Thoracic aorta (tissue), 2 donors: Measurements from ENCODE around the gene CARD6. TPM values are rescaled to one million over a fixed set of nuclear protein-coding genes. Genes with fewer than 3 reads are reported as not detected.
"Not testable (repeated sequence)": the region's sequence is repeated elsewhere in the genome, so short reads cannot be mapped to it uniquely, and the experiment has no call there.

ENCODE experiments used
- ATAC-seq: fragments of 150-250 bp; one replicate; pipeline ENCODE4 v1.8.0; 2017; ENCODE audit warnings: low read depth; ENCODE audit not compliant: insufficient number of reproducible peaks, low FRiP score
- DNase-seq: peaks from one replicate; pipeline ENCODE4 v3.0.0-alpha.2; 2020; ENCODE audit warnings: low spot score
- H3K27ac ChIP-seq, 2 donors: fragments of 200-600 bp; sonication (generic); 1 replicate in 1 of 2; 2 replicates in 1 of 2; pipeline ENCODE4 v1.5.1; 2016; ENCODE audit warnings: mild to moderate bottlenecking in 2 of 2, moderate library complexity in 2 of 2
- H3K27me3 ChIP-seq: fragments of 200-600 bp; sonication (generic); replicated peaks from 2 replicates; pipeline ENCODE4 v1.6.0; 2016; ENCODE audit warnings: mild to moderate bottlenecking; ENCODE audit not compliant: insufficient read depth
- H3K36me3 ChIP-seq: fragments of 200-600 bp; sonication (generic); one replicate; pipeline ENCODE4 v1.5.1; 2016
- H3K4me1 ChIP-seq, 2 donors: fragments of 200-600 bp; sonication (generic); 1 replicate in 1 of 2; 2 replicates in 1 of 2; pipeline versions ENCODE4 v1.5.1 to v1.6.0; 2016; ENCODE audit warnings: low read depth in 2 of 2, mild to moderate bottlenecking in 1 of 2; ENCODE audit not compliant: control insufficient read depth in 1 of 2
- H3K4me3 ChIP-seq: fragments of 200-600 bp; sonication (generic); 2 replicates; pipeline ENCODE4 v1.5.1; 2016; ENCODE audit warnings: mild to moderate bottlenecking
- H3K9me3 ChIP-seq: fragments of 200-600 bp; sonication (generic); 2 replicates; pipeline ENCODE4 v1.5.1; 2016
- total RNA-seq, 2 donors: library from RNA; depleted of rRNA; stranded (reverse); fragments of >200 nt; gene quantifications; one replicate each; pipeline versions ENCODE4 v1.1.0 to v1.2.3, GENCODE V29; 2016
- TF ChIP-seq, protein P1 (sequence below): fragments of 200-600 bp; sonication (generic); IDR thresholded peaks from one replicate; pipeline ENCODE4 v1.5.1; 2019; ENCODE audit warnings: antibody characterized with exemption

CARD6 gene
- total RNA-seq, 2 donors from 2014 or later: 13.5 to 21.6 TPM

DNA sequence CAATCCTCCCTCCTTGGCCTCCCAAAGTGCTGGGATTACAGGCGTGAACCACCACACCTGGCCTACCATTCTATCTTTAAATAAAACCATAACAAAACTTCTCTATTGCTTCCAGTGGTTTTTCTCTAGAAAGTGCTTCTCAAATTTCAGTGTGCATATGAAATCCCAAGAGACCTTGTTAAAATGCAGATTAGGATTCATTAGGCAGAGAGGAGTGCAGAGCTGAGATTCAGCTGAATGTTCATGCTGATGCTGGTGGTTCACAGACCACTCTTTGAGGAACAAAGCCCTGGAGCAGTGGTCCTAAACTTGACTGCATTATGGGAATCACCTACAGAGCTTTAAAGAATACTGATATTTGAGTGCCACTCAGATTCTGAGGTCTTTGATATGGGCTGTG, 28.2 kb downstream of the CARD6 start:
- Histone ChIP-seq H3K4me3 (no peak overlapping the region), H3K27me3 (no peaks in the 10 kb centered on the region), H3K36me3 (no peaks in the 10 kb centered on the region), H3K27ac (no peak overlapping the region), H3K9me3 (no peaks in the 10 kb centered on the region), H3K4me1 (no peaks in the 10 kb centered on the region)
- DNase-seq (no peak), ATAC-seq (no peak)
- TF ChIP-seq, protein P1, sequence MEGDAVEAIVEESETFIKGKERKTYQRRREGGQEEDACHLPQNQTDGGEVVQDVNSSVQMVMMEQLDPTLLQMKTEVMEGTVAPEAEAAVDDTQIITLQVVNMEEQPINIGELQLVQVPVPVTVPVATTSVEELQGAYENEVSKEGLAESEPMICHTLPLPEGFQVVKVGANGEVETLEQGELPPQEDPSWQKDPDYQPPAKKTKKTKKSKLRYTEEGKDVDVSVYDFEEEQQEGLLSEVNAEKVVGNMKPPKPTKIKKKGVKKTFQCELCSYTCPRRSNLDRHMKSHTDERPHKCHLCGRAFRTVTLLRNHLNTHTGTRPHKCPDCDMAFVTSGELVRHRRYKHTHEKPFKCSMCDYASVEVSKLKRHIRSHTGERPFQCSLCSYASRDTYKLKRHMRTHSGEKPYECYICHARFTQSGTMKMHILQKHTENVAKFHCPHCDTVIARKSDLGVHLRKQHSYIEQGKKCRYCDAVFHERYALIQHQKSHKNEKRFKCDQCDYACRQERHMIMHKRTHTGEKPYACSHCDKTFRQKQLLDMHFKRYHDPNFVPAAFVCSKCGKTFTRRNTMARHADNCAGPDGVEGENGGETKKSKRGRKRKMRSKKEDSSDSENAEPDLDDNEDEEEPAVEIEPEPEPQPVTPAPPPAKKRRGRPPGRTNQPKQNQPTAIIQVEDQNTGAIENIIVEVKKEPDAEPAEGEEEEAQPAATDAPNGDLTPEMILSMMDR: no peak

DNA sequence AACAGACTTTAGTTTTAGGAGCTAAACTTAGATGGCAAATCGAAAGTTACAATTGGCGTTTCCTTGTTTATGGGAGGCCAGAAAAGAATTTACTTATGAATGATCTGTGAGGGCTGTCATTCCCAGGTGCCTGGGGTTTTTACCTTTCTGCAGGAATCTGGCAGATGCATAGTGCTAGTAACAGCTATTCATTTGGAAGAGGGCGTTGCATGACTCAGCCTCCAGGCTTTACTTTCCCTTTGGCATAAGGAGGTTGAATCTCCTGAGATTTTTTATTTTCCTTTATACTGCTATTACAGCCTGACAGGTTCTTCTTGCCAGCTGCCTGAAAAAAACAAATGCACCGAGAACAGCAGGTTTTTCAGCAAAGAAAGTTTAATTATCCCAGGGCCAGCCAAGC, 30.0 kb downstream of the CARD6 start:
- no peaks in the 10 kb centered on the region for H3K27me3 ChIP-seq
- TF ChIP-seq, protein P1: no peak
- H3K4me1 ChIP-seq: no peaks in the 10 kb centered on the region
- H3K27ac ChIP-seq: no peak overlapping the region
- ATAC-seq (no peak), DNase-seq (no peak)
- no peak overlapping the region for H3K4me3 ChIP-seq
- H3K36me3 ChIP-seq: no peaks in the 10 kb centered on the region
- no peaks in the 10 kb centered on the region for H3K9me3 ChIP-seq

DNA sequence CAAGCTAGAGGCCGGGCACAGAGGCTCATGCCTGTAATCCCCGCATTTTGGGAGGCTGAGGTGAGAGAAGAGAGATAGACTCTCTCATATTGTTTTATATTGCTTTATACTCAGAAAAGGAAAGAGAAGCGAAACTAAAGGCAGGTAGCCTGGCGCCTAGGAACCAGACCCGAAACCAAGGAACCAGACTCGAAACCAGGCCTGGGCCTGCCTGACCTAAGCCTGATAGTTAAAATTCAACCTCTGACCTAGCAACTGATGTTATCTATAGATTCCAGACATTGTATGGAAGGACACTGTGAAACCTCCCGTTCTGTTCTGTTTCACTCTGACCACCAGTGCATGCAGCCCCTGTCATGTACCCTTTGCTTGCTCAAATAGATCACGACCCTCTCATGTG, 31.1 kb downstream of the CARD6 start:
- H3K9me3 ChIP-seq, H3K36me3 ChIP-seq, ATAC-seq, H3K27ac ChIP-seq, H3K27me3 ChIP-seq, DNase-seq, H3K4me1 ChIP-seq, H3K4me3 ChIP-seq: not testable (repeated sequence)

DNA sequence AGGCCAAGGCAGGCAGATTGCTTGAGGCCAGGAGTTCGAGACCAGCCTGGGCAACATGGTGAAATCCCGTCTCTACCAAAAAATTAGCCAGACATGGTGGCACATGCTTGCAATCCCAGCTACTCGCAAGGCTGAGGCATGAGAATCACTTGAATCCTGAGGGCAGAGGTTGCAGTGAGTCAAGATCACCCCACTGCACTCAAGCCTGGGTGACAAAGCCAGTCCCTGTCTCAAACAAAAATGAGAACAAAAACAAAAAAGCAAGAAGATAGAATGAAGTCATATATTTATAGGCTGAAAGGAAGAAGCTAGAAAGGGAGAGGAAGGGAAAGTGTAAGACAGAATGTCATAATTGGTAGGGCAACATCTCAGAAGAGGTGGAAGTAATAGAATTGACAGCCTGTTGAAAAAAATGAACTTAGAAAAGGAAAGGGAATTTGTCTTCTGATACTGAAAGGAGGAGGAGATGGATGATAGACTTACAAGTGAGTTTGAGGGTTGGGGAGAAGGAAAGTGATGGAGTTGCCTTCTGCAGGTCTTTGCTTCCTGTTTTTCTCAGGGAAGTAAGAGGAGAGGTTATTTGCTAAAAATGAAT, 32.2 kb downstream of the CARD6 start:
- Histone ChIP-seq H3K36me3 (no peaks in the 10 kb centered on the region), H3K4me1 (no peaks in the 10 kb centered on the region), H3K4me3 (no peak overlapping the region), H3K27ac (no peak overlapping the region), H3K9me3 (no peaks in the 10 kb centered on the region), H3K27me3 (no peaks in the 10 kb centered on the region)
- TF ChIP-seq, protein P1: no peak
- ATAC-seq (no peak), DNase-seq (no peak)

DNA sequence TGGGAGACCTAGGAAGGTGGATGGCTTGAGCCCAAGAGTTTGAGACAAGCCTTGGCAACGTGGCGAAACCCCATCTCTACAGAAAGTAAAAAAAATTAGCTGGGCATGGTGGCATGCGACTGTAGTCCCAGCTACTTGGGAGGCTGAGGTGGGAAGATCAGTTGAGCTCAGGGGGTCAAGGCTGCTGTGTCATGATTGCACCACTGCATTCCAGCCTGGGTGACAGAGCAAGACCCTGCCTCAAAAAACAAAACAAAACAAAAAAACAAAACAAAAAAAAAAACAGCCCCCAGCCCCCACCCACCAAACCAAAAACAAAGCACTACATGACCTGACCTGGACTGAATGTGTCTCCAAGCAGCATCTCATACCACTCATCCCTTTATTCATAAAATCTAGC, 34.8 kb downstream of the CARD6 start:
- no peaks in the 10 kb centered on the region for H3K9me3 ChIP-seq
- no peaks in the 10 kb centered on the region for H3K27me3 ChIP-seq
- DNase-seq (no peak), ATAC-seq (no peak)
- TF ChIP-seq, protein P1: no peak
- no peaks in the 10 kb centered on the region for H3K36me3 ChIP-seq
- no peak overlapping the region for H3K4me3 ChIP-seq
- no peak overlapping the region for H3K27ac ChIP-seq
- no peaks in the 10 kb centered on the region for H3K4me1 ChIP-seq

DNA sequence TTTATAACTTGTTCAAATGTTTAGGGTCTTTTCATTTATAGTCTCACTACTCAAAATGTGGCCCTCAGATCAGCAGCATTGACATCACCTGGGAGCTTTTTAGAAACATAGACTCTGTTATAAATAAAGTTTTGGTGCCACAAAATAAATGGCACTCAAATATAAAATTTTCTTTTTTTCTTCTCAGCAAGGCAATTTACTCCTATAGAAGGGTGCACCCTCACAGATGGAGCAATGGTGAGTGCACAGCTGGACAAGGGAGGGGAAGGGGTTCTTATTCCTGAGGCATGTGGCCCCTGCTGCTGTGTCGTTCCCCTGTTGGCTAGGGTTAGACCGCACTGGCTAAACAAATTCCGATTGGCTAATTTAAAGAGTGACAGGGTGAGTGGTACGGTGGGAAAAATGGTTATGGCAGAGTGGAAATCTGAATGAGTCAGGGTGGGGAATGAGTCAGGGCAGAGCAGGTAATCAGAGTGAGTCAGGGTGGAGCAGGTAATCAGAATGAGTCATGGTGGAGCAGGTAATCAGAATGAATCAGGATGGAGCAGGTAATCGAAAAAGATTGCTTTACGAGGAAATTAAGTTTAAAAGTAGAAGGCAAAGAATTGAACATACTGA, 36.3 kb downstream of the CARD6 start:
- DNase-seq: no peak
- no peak overlapping the region for H3K4me3 ChIP-seq
- ATAC-seq: no peak
- H3K36me3 ChIP-seq: no peaks in the 10 kb centered on the region
- H3K27ac ChIP-seq: no peak overlapping the region
- TF ChIP-seq, protein P1: no peak
- no peaks in the 10 kb centered on the region for H3K27me3 ChIP-seq
- no peaks in the 10 kb centered on the region for H3K4me1 ChIP-seq
- H3K9me3 ChIP-seq: no peaks in the 10 kb centered on the region
